DMS 273 treated with DMSO at 0.1 percent for 48 hours (cell line): ENCODE measurements around the gene IPO13.

Experiments used
- DNase-seq: peaks from one replicate; lab custom pipeline; 2025; lab: John Stamatoyannopoulos, UW

Gene IPO13

GRCh38 chr1:43987159-43987902 is 40.6 kb downstream of the IPO13 start:
- no peak for DNase-seq

- DNase-seq, result no peak
These were observed 43.8 kb downstream of the IPO13 start for GRCh38 chr1:43990271-43991199.

- no peak for DNase-seq
These were observed 44.4 kb downstream of the IPO13 start for GRCh38 chr1:43991200-43991475.

GRCh38 chr1:43991476-43992231 is 44.9 kb downstream of the IPO13 start, which contains the start of gene CCDC24:
TSS of gene CCDC24 (plus strand) at chr1:43991599. CDS start at chr1:43991879, 280 bp downstream.
- DNase-seq, result peak; percentile 65

- DNase-seq, result no peak
These were observed 45.7 kb downstream of the IPO13 start for GRCh38 chr1:43992232-43992995.

- DNase-seq, result no peak
These were observed 46.6 kb downstream of the IPO13 start for GRCh38 chr1:43993206-43993914.

- DNase-seq, result no peak
These were observed 47.3 kb downstream of the IPO13 start for GRCh38 chr1:43994071-43994470.

GRCh38 chr1:43994794-43995790 is 48.3 kb downstream of the IPO13 start:
- DNase-seq, result no peak

- DNase-seq, result no peak
These were observed 49.4 kb downstream of the IPO13 start for GRCh38 chr1:43995984-43996732.

GRCh38 chr1:43996733-43997115 is 50.0 kb downstream of the IPO13 start:
- DNase-seq, result no peak

- no peak for DNase-seq
These were observed 50.7 kb downstream of the IPO13 start for GRCh38 chr1:43997295-43997999.

- no peak for DNase-seq
These were observed 51.2 kb downstream of the IPO13 start for GRCh38 chr1:43998000-43998378.

GRCh38 chr1:43999455-43999854 is 52.7 kb downstream of the IPO13 start:
- DNase-seq, result no peak

GRCh38 chr1:44000122-44000665 is 53.4 kb downstream of the IPO13 start:
- DNase-seq, result no peak

- no peak for DNase-seq
These were observed 55.4 kb downstream of the IPO13 start for GRCh38 chr1:44002165-44002564.

GRCh38 chr1:44002606-44003157 is 55.9 kb downstream of the IPO13 start:
- no peak for DNase-seq

GRCh38 chr1:44008259-44008658 is 61.5 kb downstream of the IPO13 start:
- DNase-seq, result no peak

- no peak for DNase-seq
These were observed 64.3 kb downstream of the IPO13 start for GRCh38 chr1:44010935-44011471.
